CD14-positive monocyte (primary cell): ENCODE measurements around the gene CREBBP. TPM values are rescaled to one million over a fixed set of nuclear protein-coding genes. Genes with fewer than 3 reads are reported as not detected.

Experiments
- DNase-seq, 3 donors: peaks; one replicate each; pipeline ENCODE4 v3.0.0-alpha.2; 2011 to 2022
- H2AFZ ChIP-seq: 2 replicates; pipeline ENCODE4 v1.6.0; 2012; ENCODE audit warnings: mild to moderate bottlenecking, low read depth, low read length, inconsistent platforms; ENCODE audit not compliant: insufficient read depth, poor library complexity, severe bottlenecking
- H3K27ac ChIP-seq, 2 donors: 1 replicate in 1 of 2; 2 replicates in 1 of 2; pipeline ENCODE4 v1.5.1; 2012 to 2013; ENCODE audit warnings: low read length in 2 of 2, control low read depth in 1 of 2, inconsistent platforms in 1 of 2, low read depth in 1 of 2, mild to moderate bottlenecking in 1 of 2
- H3K27me3 ChIP-seq, 2 donors: one replicate each; pipeline versions ENCODE4 v1.6.0 to v1.6.1; 2011 to 2013; ENCODE audit warnings: low read length in 2 of 2; ENCODE audit not compliant: control insufficient read depth in 2 of 2, insufficient read depth in 2 of 2
- H3K36me3 ChIP-seq, 2 donors: replicated peaks in 1 of 2; 1 replicate in 1 of 2; 2 replicates in 1 of 2; pipeline versions ENCODE4 v1.5.1 to v1.6.1; 2012 to 2013; ENCODE audit warnings: low read length in 2 of 2, control low read depth in 1 of 2, inconsistent platforms in 1 of 2, mild to moderate bottlenecking in 1 of 2; ENCODE audit not compliant: insufficient read depth in 2 of 2, control insufficient read depth in 1 of 2
- H3K4me1 ChIP-seq, 2 donors: 1 replicate in 1 of 2; 2 replicates in 1 of 2; pipeline versions ENCODE4 v1.5.1 to v1.6.1; 2012 to 2013; ENCODE audit warnings: low read length in 2 of 2, control low read depth in 1 of 2, inconsistent platforms in 1 of 2, mild to moderate bottlenecking in 1 of 2, moderate library complexity in 1 of 2; ENCODE audit not compliant: insufficient read depth in 2 of 2, control insufficient read depth in 1 of 2
- H3K4me2 ChIP-seq: replicated peaks from 2 replicates; pipeline ENCODE3; 2012; ENCODE audit warnings: low read length, moderate library complexity, mild to moderate bottlenecking; ENCODE audit not compliant: poor library complexity, severe bottlenecking; ENCODE audit errors: extremely low read depth
- H3K4me3 ChIP-seq, 3 experiments: fragments of 200-600 bp in 1 of 3; sonication (generic) in 1 of 3; replicated peaks in 1 of 3; 1 replicate in 2 of 3; 2 replicates in 1 of 3; pipeline ENCODE4 v1.5.1; 2011 to 2013; ENCODE audit warnings: low read length in 3 of 3, mild to moderate bottlenecking in 3 of 3, control low read depth in 2 of 3, low read depth in 2 of 3, inconsistent platforms in 1 of 3, moderate library complexity in 1 of 3
- H3K79me2 ChIP-seq: 2 replicates; pipeline ENCODE4 v1.6.0; 2012; ENCODE audit warnings: mild to moderate bottlenecking, control low read depth, inconsistent platforms, low read length, moderate library complexity; ENCODE audit not compliant: insufficient read depth
- H3K9ac ChIP-seq: 2 replicates; pipeline ENCODE4 v1.6.0; 2017; ENCODE audit warnings: low read length, mild to moderate bottlenecking; ENCODE audit not compliant: insufficient read depth, poor library complexity, severe bottlenecking
- H3K9me3 ChIP-seq, 2 donors: replicated peaks in 1 of 2; 1 replicate in 1 of 2; 2 replicates in 1 of 2; pipeline versions ENCODE4 v1.5.1 to v1.6.1; 2012 to 2013; ENCODE audit warnings: low read length in 2 of 2, control low read depth in 1 of 2; ENCODE audit not compliant: control insufficient read depth in 1 of 2, insufficient read depth in 1 of 2
- H4K20me1 ChIP-seq: 2 replicates; pipeline ENCODE4 v1.6.0; 2012; ENCODE audit warnings: mild to moderate bottlenecking, low read length, control low read depth, moderate library complexity; ENCODE audit not compliant: insufficient read depth
- H3K27ac Mint-ChIP-seq, 7 donors: one replicate each; pipeline ENCODE4 v1.8.0; 2020; ENCODE audit warnings: mild to moderate bottlenecking in 7 of 7, mixed read lengths in 7 of 7, moderate library complexity in 6 of 7, inconsistent platforms in 2 of 7
- H3K27me3 Mint-ChIP-seq, 3 donors: one replicate each; pipeline ENCODE4 v1.8.0; 2021 to 2022; ENCODE audit warnings: low read depth in 3 of 3, mild to moderate bottlenecking in 3 of 3, mixed read lengths in 3 of 3, moderate library complexity in 3 of 3, inconsistent platforms in 1 of 3
- H3K36me3 Mint-ChIP-seq, 2 donors: one replicate each; pipeline ENCODE4 v1.8.0; 2020; ENCODE audit warnings: mixed read lengths in 2 of 2, inconsistent platforms in 1 of 2, mild to moderate bottlenecking in 1 of 2
- H3K4me1 Mint-ChIP-seq: one replicate; pipeline ENCODE4 v1.8.0; 2020; ENCODE audit warnings: mild to moderate bottlenecking, mixed read lengths
- H3K4me3 Mint-ChIP-seq, 2 donors: one replicate each; pipeline ENCODE4 v1.8.0; 2020; ENCODE audit warnings: mild to moderate bottlenecking in 2 of 2, mixed read lengths in 2 of 2, moderate library complexity in 1 of 2
- H3K9me3 Mint-ChIP-seq, 7 donors: one replicate each; pipeline ENCODE4 v1.8.0; 2020 to 2022; ENCODE audit warnings: mixed read lengths in 7 of 7, mild to moderate bottlenecking in 6 of 7, moderate library complexity in 6 of 7, inconsistent platforms in 2 of 7
- WGBS: methylation state at CpG from one replicate; pipeline ENCODE4 v1.1.5; 2013; ENCODE audit warnings: missing lambda C conversion rate; ENCODE audit not compliant: insufficient coverage; 5-methylcytosine and 5-hydroxymethylcytosine counted together
- intact Hi-C, 2 donors: fragments of 100-400 bp; cut with micrococcal nuclease; formaldehyde crosslinking; loops; one replicate each; pipeline versions ENCODE4 v1.15.0 to v1.15.1; 2023
- polyA plus RNA-seq, 3 donors: library from polyadenylated mRNA; depleted of rRNA in 1 of 3; unstranded in 2 of 3; stranded (reverse) in 1 of 3; fragments of 300-500 nt in 2 of 3; fragments of >200 nt in 1 of 3; fragmentation: Illumina TruSeq in 2 of 3; gene quantifications; 1 replicate in 2 of 3; 2 replicates in 1 of 3; pipeline ENCODE4 v1.2.3, GENCODE V29; 2012 to 2021
- TF ChIP-seq, protein P1 (sequence below): fragments of 200-600 bp; IDR thresholded peaks from one replicate; pipeline ENCODE4 v1.8.0; 2022; ENCODE audit warnings: antibody characterized with exemption, mild to moderate bottlenecking

Gene CREBBP
- polyA plus RNA-seq, 3 donors: 2.1 to 26.9 (median 6.2) TPM

DNA sequence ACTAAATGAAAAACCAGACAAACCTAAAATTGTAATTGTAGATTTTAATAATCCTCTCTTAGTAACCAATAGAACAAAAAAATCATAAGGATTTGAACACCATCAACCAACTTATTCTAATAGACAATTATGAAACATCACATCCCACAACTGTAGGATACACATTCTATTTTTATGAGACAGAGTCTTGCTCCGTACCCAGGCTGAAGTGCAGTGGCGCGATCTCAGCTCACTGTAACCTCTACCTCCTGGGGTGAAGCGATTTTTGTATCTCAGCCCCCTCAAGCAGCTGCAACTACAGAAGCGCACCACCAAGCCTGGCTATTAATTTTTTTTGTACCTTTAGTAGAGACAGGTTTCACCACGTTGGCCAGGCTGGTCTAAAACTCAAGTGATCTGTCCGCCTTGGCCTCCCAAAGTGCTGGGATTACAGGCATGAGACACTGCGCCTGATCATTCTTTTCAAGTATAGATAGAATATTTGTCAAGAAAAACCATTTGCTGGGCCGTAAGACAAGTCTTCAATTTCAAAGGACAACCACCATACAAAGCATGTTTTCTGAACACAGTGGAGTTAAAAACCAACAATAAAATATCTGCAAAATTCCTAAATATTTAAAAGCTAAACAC, 49.8 kb downstream of the CREBBP start:
- DNase-seq: no peak
- H3K27ac ChIP-seq: no peak overlapping the region
- intact Hi-C loops: no loop called here
- H3K4me1 ChIP-seq: no peaks in the 10 kb centered on the region
- TF ChIP-seq, protein P1, sequence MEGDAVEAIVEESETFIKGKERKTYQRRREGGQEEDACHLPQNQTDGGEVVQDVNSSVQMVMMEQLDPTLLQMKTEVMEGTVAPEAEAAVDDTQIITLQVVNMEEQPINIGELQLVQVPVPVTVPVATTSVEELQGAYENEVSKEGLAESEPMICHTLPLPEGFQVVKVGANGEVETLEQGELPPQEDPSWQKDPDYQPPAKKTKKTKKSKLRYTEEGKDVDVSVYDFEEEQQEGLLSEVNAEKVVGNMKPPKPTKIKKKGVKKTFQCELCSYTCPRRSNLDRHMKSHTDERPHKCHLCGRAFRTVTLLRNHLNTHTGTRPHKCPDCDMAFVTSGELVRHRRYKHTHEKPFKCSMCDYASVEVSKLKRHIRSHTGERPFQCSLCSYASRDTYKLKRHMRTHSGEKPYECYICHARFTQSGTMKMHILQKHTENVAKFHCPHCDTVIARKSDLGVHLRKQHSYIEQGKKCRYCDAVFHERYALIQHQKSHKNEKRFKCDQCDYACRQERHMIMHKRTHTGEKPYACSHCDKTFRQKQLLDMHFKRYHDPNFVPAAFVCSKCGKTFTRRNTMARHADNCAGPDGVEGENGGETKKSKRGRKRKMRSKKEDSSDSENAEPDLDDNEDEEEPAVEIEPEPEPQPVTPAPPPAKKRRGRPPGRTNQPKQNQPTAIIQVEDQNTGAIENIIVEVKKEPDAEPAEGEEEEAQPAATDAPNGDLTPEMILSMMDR: no peak
- H3K27ac Mint-ChIP-seq: peak overlapping the region in 2 of 7 donors; percentile 37 to 69
- peaks cover 0 to 3% (median 0%) of the 10 kb centered on the region in 3 donors for H3K27me3 Mint-ChIP-seq
- 100% methylated on average over 4 of the region's 9 CpGs for WGBS
- H3K4me2 ChIP-seq: no peak overlapping the region
- peaks cover 4 to 13% (median 9%) of the 10 kb centered on the region in 7 donors for H3K9me3 Mint-ChIP-seq
- H3K4me3 Mint-ChIP-seq: no peak overlapping the region
- H3K27me3 ChIP-seq: no peaks in the 10 kb centered on the region
- H3K79me2 ChIP-seq: peaks cover 100% of the 10 kb centered on the region
- H3K36me3 Mint-ChIP-seq: peaks cover 29 to 64% of the 10 kb centered on the region in 2 donors
- H3K4me3 ChIP-seq: no peak overlapping the region
- peaks cover 8 to 54% of the 10 kb centered on the region in 2 donors for H3K36me3 ChIP-seq
- peaks cover 6 to 10% of the 10 kb centered on the region in 2 donors for H3K9me3 ChIP-seq
- H2AFZ ChIP-seq: no peak overlapping the region
- H3K4me1 Mint-ChIP-seq: peaks cover 19% of the 10 kb centered on the region
- peaks cover 100% of the 10 kb centered on the region for H4K20me1 ChIP-seq
- no peak overlapping the region for H3K9ac ChIP-seq

DNA sequence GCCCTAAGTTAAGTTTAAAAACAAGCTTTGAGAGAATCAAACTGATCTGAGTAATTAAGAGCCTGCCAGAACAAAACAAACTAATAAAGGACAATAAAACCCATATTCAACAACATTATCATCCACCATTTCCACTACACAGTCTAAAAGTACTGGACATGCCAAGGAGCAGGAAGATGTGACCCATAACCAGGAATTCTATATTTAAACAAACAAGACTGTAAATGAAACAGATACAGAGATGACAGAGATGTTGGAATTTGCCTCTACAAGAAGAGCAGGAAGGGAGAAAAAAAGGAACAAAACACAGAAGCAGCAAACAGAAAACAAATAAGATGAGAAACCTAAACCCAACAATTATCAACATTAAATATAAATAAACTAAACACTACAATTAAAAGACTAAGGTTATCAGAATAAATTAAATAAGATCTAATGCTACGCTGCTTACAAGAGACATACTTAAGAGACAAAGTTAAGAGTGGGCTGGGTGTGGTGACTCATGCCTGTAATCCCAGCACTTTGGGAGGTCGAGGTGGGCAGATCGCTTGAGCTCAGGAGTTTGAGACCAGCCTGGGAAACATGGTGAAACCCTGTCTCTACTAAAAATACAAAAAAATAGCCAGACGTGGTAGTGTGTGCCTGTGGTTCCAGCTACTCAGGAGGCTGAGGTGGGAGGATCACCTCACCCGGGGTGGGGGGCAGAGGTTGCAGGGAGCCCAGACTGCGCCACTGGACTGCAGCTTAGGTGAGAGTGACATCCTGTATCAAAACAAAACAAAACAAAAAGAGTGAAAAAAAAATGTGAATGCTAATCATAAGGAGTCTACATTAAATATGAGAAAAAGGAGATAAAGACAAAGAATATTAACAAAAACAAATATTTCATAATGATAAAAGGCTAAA, 50.6 kb downstream of the CREBBP start:
- peaks cover 100% of the 10 kb centered on the region for H4K20me1 ChIP-seq
- H3K79me2 ChIP-seq: peaks cover 100% of the 10 kb centered on the region
- Mint-ChIP-seq H3K27ac (peak overlapping the region in 5 of 7 donors; percentile 3 to 69 (median 52)), H3K4me3 (no peak overlapping the region), H3K27me3 (peaks cover 0 to 3% (median 0%) of the 10 kb centered on the region in 3 donors), H3K4me1 (peaks cover 24% of the 10 kb centered on the region), H3K9me3 (peaks cover 4 to 13% (median 9%) of the 10 kb centered on the region in 7 donors), H3K36me3 (peaks cover 28 to 63% of the 10 kb centered on the region in 2 donors)
- no peak overlapping the region for H3K27ac ChIP-seq
- H2AFZ ChIP-seq: no peak overlapping the region
- DNase-seq: no peak
- H3K9me3 ChIP-seq: peaks cover 6 to 10% of the 10 kb centered on the region in 2 donors
- TF ChIP-seq, protein P1: no peak
- WGBS: no CpG with 5 or more reads among the region's 6 CpGs
- H3K9ac ChIP-seq: no peak overlapping the region
- H3K4me1 ChIP-seq: no peaks in the 10 kb centered on the region
- no peak overlapping the region for H3K4me2 ChIP-seq
- intact Hi-C loops: no loop called here
- H3K36me3 ChIP-seq: peaks cover 8 to 48% of the 10 kb centered on the region in 2 donors
- no peaks in the 10 kb centered on the region for H3K27me3 ChIP-seq
- H3K4me3 ChIP-seq: no peak overlapping the region
